H1 (cell line): Measurements from ENCODE around the gene EXOC1L.

Source experiments
- CTCF ChIP-seq, 3 experiments: IDR thresholded peaks; 1 replicate in 2 of 3; 2 replicates in 1 of 3; pipeline versions ENCODE4 v1.5.1 to v1.6.1; 2011; ENCODE audit warnings: low read length in 3 of 3, mild to moderate bottlenecking in 3 of 3, inconsistent platforms in 2 of 3, low read depth in 1 of 3, moderate library complexity in 1 of 3; ENCODE audit not compliant: insufficient read depth in 1 of 3; ENCODE audit errors: control extremely low read depth in 1 of 3
- POLR2A ChIP-seq, 2 experiments: IDR thresholded peaks; 1 replicate in 1 of 2; 2 replicates in 1 of 2; pipeline ENCODE4 v1.6.1; 2011; ENCODE audit warnings: low read depth in 2 of 2, low read length in 2 of 2, mild to moderate bottlenecking in 2 of 2; ENCODE audit errors: control extremely low read depth in 1 of 2

GRCh38 chr4:55880652-55881280 lies 61.2 kb downstream of the EXOC1L start:
- TF ChIP-seq POLR2A (IDR thresholded peaks at IDR 0.05; ENCODE audit: control extremely low read depth in 1 of 2, low read depth in 2 of 2, low read length in 2 of 2) (no peak), CTCF (IDR thresholded peaks at IDR 0.05; ENCODE audit: control extremely low read depth in 1 of 3, insufficient read depth in 1 of 3, low read depth in 1 of 3, low read length in 3 of 3) (no peak)
